Measurements from ENCODE around the gene LRRC75B.

The LRRC75B gene

GRCh38 chr22:24536089-24536488, 56.8 kb downstream of the LRRC75B start:
- Histone ChIP-seq H3K27ac (no peak overlapping the region), H3K4me3 (no peak overlapping the region), H3K36me3 (peaks cover 11 to 25% (median 12%) of the 10 kb centered on the region in 3 donors), H3K4me1 (no peaks in the 10 kb centered on the region), H3K27me3 (no peaks in the 10 kb centered on the region), H3K9me3 (no peaks in the 10 kb centered on the region)
- intact Hi-C loops (cut with DNase I; ENCODE audit: low total_unique reads), result no loop called here
- DNase-seq, result no peak
- no peak for TF ChIP-seq CTCF (IDR thresholded peaks at IDR 0.05)

Measured in tibial artery (tissue), 4 donors.